Measurements from ENCODE around the gene KRT4.

DNA sequence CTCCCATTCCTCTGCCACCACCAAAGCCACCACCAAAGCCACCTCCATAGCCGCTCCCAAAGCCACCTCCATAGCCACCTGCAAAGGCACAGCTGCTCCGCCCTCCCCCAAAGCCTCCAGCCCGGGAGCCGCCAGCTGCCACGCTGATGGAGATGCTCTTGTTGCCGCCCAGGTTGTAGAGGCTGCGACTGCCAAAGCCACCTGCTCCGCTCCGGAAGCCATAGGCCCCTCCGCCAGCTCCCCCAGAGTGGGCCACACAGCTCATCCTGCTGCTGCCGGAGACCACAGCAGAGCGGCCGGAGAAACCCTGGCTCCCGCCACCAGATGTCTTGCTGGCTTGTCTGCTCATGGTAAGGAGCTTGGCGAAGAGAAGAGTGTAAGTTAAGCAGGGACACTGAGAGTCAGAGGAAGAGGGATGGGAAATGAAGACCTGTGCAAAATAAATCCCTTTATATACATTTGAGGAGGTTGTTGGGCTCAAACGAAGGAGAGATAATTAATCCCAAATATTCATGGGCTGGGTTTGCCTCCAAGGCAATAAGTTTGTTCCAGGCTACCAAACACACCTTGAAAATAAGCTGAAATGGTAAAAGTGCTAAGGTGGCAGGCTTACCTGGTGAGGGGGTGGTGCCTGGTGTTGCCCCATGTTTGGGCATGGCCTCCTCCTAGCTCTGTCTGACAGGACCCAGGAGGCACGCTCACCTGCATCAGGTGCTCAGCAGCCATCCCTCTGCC is 18.1 kb downstream of the KRT4 start, which contains the start of gene KRT3:
- TF ChIP-seq, protein P1, sequence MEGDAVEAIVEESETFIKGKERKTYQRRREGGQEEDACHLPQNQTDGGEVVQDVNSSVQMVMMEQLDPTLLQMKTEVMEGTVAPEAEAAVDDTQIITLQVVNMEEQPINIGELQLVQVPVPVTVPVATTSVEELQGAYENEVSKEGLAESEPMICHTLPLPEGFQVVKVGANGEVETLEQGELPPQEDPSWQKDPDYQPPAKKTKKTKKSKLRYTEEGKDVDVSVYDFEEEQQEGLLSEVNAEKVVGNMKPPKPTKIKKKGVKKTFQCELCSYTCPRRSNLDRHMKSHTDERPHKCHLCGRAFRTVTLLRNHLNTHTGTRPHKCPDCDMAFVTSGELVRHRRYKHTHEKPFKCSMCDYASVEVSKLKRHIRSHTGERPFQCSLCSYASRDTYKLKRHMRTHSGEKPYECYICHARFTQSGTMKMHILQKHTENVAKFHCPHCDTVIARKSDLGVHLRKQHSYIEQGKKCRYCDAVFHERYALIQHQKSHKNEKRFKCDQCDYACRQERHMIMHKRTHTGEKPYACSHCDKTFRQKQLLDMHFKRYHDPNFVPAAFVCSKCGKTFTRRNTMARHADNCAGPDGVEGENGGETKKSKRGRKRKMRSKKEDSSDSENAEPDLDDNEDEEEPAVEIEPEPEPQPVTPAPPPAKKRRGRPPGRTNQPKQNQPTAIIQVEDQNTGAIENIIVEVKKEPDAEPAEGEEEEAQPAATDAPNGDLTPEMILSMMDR (IDR thresholded peaks at IDR 0.05) = no peak
- no peak for TF ChIP-seq POLR2AphosphoS5 (IDR thresholded peaks at IDR 0.05)
- no peak for TF ChIP-seq POLR2A (IDR thresholded peaks at IDR 0.05)

Data from gastroesophageal sphincter (tissue), 3 donors.